ENCODE data around the gene POLR3H.

The POLR3H gene

GRCh38 chr22:41512421-41513194, 31.7 kb downstream of the POLR3H start:
- no peak for DNase-seq

DNA sequence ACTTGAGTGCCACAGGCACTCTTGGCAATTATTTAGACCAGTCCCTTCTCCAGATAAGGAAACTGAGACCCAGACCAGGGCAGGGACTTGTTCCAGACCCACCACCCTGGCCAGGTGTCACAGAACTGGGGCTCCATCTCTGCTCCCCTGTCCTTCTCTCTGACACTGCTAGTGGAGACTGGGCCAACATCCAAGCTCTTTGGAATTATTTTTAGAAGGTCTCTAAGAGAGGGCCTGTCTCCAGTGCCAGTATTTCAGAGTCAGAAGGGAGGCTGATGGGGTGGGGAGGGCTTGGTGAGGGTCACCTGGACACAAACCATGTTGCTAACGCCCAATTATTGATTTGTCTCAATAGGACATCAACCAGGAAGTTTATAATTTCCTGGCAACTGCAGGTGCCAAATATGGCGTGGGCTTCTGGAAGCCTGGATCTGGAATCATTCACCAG, 32.7 kb downstream of the POLR3H start:
- peak in 1 of 2 experiments; percentile 73 for DNase-seq

GRCh38 chr22:41508770-41509170, 35.5 kb downstream of the POLR3H start:
- DNase-seq, result no peak

DNA sequence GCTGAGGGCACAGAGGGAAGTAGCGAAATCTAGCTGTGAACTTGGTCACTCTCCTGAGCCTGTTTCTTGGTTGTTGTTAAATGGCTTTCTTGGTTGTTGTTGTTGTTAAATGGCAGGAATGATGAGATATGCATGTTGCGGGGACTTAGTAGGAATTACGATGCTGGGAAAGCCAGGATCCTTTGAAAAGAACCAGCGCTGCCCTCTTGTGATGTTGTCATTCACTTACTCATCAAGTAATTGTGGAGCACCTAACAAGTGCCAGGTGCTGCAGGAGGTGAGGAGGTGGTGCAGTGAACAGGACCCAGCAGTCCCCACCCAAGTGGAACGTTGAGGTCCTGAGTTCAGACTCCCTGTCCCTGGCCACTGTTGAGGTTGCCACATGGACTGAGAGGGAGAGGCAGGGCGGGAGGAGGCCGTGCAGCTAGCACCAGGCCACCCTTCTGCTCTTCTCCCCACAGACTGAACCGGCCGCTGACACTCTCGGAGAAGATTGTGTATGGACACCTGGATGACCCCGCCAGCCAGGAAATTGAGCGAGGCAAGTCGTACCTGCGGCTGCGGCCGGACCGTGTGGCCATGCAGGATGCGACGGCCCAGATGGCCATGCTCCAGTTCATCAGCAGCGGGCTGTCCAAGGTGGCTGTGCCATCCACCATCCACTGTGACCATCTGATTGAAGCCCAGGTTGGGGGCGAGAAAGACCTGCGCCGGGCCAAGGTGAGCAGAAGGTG, 36.8 kb downstream of the POLR3H start:
- DNase-seq, result no peak

DNA sequence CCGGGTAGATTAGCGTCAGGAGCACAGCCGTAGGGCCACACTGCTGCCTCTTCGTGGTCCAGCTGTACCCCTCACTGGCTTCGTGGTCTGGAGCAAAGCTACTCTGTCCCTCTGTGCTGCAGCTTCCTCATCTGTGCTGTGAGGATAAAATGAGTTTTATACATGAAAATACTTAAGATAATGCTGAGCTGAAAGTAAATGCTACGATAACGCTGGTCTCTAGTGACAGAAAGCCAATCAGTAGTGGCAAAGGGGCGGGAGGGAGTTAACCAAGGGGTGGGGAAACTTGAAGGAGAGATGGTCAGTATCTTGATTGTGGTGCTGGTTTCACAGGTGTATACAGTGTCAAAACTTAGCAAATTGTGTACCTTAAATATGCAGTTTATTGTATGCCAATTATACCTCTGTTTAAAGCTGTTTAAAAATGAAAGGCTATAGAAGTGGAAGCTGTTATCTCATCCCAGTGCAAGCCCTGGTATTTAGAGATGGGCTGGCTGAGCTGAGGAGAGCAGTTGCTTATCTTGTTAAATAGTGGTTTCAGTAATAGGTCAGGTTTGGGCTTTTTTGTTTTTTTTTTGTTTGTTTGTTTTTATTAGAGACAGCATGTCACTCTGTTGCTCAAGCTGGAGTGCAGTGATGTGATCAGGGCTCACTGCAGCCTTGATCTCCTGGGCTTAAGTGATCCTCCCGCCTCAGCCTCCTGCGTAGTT, 38.6 kb downstream of the POLR3H start:
- DNase-seq, result no peak

DNA sequence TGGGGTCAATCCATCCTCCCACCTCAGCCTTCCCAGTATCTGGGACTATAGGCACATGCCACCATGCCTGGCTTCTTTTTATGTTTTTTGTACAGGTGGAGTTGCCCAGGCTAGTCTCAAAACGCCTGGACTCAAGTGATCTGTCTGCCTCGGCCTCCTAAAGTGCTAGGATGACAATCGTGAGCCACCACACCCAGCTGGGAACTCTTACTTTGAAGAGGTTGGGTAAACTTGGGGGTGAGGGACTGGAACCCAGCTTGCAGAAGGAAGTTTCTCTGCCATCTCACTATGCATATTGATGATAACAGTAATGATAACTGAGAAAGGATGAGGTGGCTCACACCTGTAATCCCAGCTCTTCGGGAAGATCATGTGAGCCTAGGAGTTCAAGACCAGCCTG, 39.5 kb downstream of the POLR3H start:
- no peak for DNase-seq

DNA sequence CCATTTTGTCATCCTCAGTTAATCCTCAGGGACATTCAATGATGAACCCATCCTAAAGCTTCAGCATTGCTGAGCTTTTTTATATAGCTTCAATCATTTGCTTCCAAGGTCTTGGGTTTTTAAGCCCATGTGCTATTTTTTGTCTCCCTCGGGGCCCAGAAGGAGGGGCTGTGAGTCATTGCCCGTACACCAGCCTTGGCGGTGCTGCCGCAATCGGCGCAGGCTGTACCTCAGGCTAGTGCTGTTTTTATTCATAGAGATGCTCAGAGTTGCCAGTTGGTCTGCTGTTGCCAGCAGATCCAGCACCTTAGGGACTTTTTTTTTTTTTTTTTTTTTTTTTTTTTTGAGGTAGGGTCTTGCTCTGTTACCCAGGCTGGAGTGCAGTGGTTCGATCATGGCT, 39.9 kb downstream of the POLR3H start:
- no peak for DNase-seq

DNA sequence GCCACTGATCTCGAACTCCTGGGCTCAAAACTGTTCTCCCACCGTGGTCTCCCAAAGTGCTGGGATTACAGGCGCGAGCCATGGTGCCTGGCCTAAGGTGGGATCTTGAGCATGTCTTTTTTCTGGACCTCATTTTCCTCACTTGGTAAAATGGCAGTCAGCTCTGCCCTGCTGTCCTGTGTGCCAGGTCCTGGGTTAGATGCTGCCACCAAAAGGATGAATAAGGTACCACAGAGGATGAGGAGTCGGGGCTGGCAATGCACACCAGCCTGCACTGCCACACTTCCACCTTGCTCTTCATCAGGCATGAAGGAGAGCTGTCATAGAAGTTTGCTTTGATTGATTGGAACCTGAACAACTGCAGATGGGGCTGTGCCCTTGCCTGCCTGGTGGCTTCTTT, 43.1 kb downstream of the POLR3H start:
- no peak for DNase-seq

DNA sequence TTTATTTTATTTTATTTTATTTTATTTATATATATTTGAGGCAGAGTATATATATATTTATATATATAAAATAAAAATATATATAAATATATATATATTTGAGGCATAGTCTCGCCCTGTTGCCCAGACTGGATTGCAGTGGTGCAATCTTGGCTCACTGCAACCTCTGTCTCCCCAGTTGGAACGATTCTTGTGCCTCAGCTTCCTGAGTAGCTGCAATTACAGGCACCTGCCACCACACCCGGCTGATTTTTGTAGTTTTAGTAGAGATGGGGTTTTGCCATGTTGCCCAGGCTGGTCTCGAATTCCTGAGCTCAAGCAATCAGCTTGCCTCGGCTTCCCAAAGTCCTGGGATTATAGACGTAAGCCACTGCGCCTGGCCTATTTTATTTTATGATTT, 44.0 kb downstream of the POLR3H start:
- no peak for DNase-seq

- peak in 1 of 2 experiments; percentile 27 for DNase-seq
Measured at GRCh38 chr22:41499624-41500280, 44.5 kb downstream of the POLR3H start.

DNA sequence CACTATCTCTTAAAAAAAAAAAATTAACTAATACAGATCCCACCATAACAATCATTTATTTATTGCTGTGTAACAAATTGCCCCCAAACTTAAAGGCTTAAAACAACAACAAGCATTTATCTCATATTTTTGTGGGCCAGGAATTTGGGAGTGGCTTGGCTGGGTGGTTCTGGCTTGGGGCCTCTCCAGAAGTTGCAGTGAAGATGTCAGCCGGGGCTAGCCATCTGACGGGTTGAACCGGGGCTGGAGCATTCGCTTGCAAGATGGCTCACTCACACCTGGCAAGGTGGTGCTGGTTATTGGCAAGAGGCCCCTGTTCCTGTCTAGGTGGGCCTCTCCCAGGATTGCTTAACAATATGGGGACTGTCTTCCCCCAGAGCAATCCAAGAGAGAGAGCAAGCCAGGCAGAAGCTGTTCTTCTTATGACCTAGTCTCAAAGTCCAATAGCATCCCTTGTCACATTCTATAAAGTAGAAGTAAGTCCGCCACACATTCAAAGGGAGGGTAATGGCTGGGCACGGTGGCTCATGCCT, 45.9 kb downstream of the POLR3H start:
- DNase-seq, result no peak

DNA sequence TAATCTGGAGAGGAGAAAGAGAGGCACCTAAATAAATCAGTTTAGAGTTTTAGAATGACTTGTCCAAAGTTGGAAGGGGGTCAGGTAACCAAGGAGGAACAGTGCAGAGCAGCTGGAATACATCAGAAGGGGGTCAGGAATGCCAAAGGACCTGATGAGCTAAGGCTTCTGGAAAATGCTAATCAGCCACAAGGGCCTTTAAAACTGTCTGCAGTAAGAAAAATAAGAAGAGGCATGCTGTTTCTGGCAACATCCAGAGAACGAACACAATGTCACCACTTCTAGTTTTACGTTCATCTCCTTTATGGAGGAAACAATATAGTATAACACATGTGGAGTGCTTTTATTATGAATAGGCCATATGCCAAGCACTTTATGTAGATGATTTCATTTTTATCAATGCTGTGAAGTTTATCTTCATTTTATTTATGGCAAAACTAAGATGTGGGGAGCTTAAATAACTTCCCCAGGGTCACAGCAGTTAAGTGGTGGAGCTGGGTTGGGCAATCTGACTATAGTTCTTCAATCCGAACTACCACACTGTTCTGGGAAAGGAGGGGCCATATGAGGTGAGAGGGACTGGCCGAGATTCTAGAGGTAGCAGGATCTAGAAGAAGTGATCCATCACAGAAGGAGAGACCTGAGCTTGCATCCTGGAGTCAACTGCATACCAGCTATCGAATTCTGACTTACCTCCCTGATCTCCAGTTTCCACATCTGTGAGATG, 52.7 kb downstream of the POLR3H start:
- DNase-seq, result no peak

DNA sequence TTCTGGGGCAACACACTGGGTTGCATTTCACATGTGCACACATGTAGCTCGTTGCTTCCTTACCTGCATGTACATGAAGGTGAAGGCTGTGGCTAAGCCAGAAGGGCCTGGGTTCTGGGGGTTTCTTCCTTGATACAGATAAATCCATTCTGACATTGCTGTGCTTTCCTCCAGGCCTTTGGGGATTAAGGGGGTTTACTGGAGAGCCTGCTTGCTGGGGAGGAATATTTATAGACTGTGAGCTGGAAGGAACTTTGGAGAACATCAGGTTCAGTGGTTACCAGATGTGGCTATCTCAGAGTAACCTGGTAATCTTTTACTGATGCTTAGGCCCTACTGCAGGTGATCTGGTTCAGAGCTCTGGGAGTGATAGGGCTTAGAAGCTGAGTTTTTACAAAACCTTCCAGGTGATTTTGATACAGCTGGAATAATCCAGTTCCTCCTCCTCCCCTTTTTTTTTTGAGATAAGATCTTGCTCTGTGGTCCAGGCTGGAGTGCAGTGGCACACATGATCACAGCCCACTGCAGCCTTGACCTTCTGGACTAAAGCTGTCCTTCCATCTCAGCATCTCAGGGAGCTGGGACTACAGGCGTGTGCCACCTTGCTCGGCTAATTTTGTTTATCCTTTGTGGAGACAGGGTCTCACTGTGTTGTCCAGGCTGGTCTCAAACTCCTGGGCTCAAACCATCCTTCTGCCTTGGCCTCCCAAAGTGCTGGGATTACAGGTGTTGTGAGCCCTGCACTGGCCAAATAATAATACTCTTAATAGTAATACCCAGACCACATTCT, 55.5 kb downstream of the POLR3H start:
- no peak for DNase-seq

DNA sequence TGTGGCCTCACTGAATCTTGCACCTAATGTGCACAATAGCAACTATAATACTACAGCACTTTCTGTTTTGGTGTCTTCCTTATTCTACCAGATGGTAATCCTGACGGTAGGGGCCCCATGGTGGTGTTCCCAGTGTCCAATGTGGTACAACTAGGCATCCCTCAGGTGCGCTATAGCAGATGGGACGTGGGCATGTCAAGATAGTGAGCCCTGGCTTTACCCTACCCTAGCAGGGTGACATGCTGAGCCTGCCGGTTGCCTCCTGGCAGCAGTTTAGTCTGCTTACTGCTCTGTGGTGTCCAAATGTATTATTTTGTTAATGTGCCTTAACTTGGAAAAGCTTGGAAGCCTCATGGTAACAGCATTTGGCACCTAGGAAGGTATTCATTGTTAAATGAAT, 56.2 kb downstream of the POLR3H start:
- DNase-seq, result peak; percentile 63 to 89

GRCh38 chr22:41487037-41487935, 57.0 kb downstream of the POLR3H start:
- DNase-seq, result no peak

DNA sequence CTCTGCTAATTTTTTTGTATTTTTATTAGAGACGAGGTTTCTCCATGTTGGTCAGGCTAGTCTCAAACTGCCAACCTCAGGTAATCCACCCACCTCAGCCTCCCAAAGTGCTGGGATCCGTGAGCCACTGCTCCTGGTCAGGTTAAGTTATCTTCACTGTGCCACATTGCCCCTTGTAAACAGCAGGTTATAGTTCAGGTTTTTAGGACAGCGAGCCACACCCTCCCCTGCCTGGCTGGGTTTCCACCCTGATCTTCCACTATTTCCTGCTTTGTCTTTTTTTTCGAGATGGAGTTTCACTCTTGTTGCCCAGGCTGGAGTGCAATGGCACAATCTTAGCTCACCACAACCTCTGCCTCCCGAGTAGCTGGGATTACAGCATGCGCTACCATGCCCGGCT, 59.2 kb downstream of the POLR3H start:
- no peak for DNase-seq

- DNase-seq, result no peak
Measured at GRCh38 chr22:41482319-41482935, 61.8 kb downstream of the POLR3H start.

DNA sequence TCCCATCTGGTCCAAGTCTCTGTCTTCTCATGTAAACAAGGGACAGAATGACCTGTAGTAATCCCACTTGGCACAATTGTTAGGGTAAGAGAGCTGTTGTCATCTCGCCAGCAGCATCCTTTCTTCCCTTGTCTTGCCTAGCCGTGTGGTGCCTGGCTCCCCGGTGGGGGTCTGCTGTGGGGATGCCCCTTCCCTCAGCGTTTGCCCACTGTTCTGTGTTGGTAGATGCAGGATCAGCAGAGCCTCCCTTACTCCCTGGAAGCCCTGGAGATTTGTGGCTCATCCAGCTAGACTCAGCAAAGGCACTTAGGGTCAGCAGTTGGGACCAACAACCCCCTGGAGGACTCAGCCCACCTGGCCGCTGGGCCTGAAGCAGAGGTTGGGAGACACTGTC, 62.3 kb downstream of the POLR3H start:
- no peak for DNase-seq

DNA sequence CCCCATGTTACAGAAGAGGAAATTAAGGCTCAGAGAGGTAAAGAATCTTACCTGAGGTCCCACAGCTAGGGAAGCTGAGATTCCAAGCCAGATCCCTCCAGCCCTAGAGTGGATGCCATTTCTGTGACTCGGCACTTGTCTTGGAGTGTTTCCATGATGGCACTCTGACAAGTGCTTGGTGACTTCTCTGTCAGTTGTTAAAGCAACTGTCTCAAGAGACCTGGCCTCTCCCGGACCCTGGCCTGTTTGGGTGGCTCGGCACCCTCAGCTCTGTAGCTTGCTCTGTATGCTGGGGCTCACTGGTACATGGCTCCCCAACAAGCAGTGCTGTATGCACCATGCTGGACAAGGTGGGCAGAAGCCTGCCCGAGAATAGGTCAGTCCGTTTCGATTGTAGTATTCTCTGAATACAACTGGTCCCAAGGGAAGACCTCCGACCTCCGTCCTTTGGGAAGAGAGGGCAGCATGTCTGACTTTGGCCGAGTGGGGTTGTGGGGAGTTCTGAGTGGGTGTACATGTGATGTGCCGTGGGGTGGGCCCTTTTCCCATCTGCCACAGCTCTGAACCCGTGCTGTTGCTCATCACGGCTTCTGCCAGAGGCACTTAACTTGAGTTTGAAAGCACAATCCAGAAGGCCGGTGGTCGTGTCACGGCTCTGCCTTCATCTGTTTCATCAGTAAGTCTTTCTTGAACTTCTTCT, 63.0 kb downstream of the POLR3H start:
- no peak for DNase-seq
